SK-N-SH (cell line): ENCODE data around the gene NCKAP5. TPM values are rescaled to one million over a fixed set of nuclear protein-coding genes. Genes with fewer than 3 reads are reported as not detected.

Experiments used
- CTCF ChIA-PET: fragments of 300-600, 350-600 bp; formaldehyde crosslinking; extraction: SDS; loops from one replicate; lab custom pipeline; 2021; lab: Yijun Ruan, JAX
- POLR2A ChIA-PET: fragments of 350-600 bp; sonication (Branson Sonifier 250); formaldehyde crosslinking; extraction: SDS; loops from one replicate; lab custom pipeline; 2020; ENCODE audit warnings: antibody characterized with exemption, inconsistent platforms; lab: Yijun Ruan, JAX
- DNase-seq: peaks from one replicate; pipeline ENCODE4 v3.0.0; 2012
- H2AFZ ChIP-seq: fragments of 200-600 bp; sonication (generic); 2 replicates; pipeline ENCODE4 v1.8.1; 2016; ENCODE audit warnings: antibody characterized with exemption, mild to moderate bottlenecking, low read depth
- H3F3A ChIP-seq: fragments of 200-600 bp; sonication (generic); replicated peaks from 2 replicates; pipeline ENCODE3; 2016; ENCODE audit warnings: antibody characterized with exemption, mild to moderate bottlenecking; ENCODE audit not compliant: insufficient read depth
- H3K27ac ChIP-seq, 2 experiments: fragments of 200-500 bp in 1 of 2; fragments of 200-600 bp in 1 of 2; sonication (Bioruptor generic) in 1 of 2; sonication (generic), shearing (Covaris generic) in 1 of 2; 2 replicates each; pipeline versions ENCODE4 v1.5.1 to v1.6.1; 2014 to 2016; ENCODE audit warnings: low read depth in 2 of 2, inconsistent platforms in 1 of 2, low read length in 1 of 2, mild to moderate bottlenecking in 1 of 2, mixed read lengths in 1 of 2
- H3K27me3 ChIP-seq: fragments of 200-600 bp; sonication (generic), shearing (Covaris generic); 2 replicates; pipeline ENCODE4 v1.6.1; 2016; ENCODE audit warnings: mixed run types; ENCODE audit not compliant: insufficient read depth
- H3K36me3 ChIP-seq, 2 experiments: fragments of 200-500 bp in 1 of 2; fragments of 200-600 bp in 1 of 2; sonication (Bioruptor generic) in 1 of 2; sonication (generic) in 1 of 2; replicated peaks in 1 of 2; 2 replicates each; pipeline versions ENCODE3 to v1.5.1; 2014 to 2016; ENCODE audit warnings: low read length in 1 of 2, mild to moderate bottlenecking in 1 of 2; ENCODE audit not compliant: insufficient read depth in 2 of 2, control insufficient read depth in 1 of 2
- H3K4me1 ChIP-seq, 2 experiments: fragments of 200-500 bp in 1 of 2; fragments of 200-600 bp in 1 of 2; sonication (Bioruptor generic) in 1 of 2; sonication (generic), shearing (Covaris generic) in 1 of 2; 2 replicates each; pipeline versions ENCODE4 v1.5.1 to v1.6.1; 2014 to 2016; ENCODE audit warnings: low read depth in 1 of 2, low read length in 1 of 2, mixed run types in 1 of 2; ENCODE audit not compliant: insufficient read depth in 2 of 2, control insufficient read depth in 1 of 2
- H3K4me2 ChIP-seq: fragments of 200-600 bp; sonication (generic), shearing (Covaris generic); 2 replicates; pipeline ENCODE4 v1.6.1; 2017; ENCODE audit warnings: mixed run types
- H3K4me3 ChIP-seq, 2 experiments: fragments of 200-500 bp in 1 of 2; fragments of 200-600 bp in 1 of 2; sonication (Bioruptor generic) in 1 of 2; sonication (generic), shearing (Covaris generic) in 1 of 2; 2 replicates each; pipeline versions ENCODE4 v1.5.1 to v1.8.1; 2014 to 2016; ENCODE audit warnings: low read depth in 2 of 2, inconsistent platforms in 1 of 2, low read length in 1 of 2, mild to moderate bottlenecking in 1 of 2, mixed read lengths in 1 of 2, moderate library complexity in 1 of 2
- H3K79me2 ChIP-seq: fragments of 200-600 bp; sonication (generic); 2 replicates; pipeline ENCODE4 v1.8.1; 2017; ENCODE audit warnings: mild to moderate bottlenecking; ENCODE audit not compliant: insufficient read depth
- H3K9ac ChIP-seq: fragments of 200-600 bp; sonication (generic); 2 replicates; pipeline ENCODE4 v1.6.1; 2017; ENCODE audit warnings: mixed run types
- H3K9me2 ChIP-seq: fragments of 200-600 bp; sonication (generic); 2 replicates; pipeline ENCODE4 v1.6.1; 2017; ENCODE audit warnings: mixed run types
- H3K9me3 ChIP-seq: fragments of 200-600 bp; sonication (generic); 2 replicates; pipeline ENCODE4 v1.6.1; 2017; ENCODE audit warnings: mixed run types, mild to moderate bottlenecking, moderate library complexity
- H4K20me1 ChIP-seq: fragments of 200-600 bp; sonication (generic); 2 replicates; pipeline ENCODE4 v1.6.1; 2017; ENCODE audit warnings: mild to moderate bottlenecking, mixed run types; ENCODE audit not compliant: insufficient read depth
- CTCF ChIP-seq: fragments of 200-600 bp; sonication (generic); IDR thresholded peaks from 2 replicates; pipeline ENCODE4 v1.6.1; 2017; ENCODE audit warnings: antibody characterized with exemption, mild to moderate bottlenecking, moderate library complexity
- ELF1 ChIP-seq: IDR thresholded peaks from 2 replicates; pipeline ENCODE4 v1.4.0; 2012
- EP300 ChIP-seq, 2 experiments: IDR thresholded peaks; 2 replicates each; pipeline versions ENCODE4 v1.4.0 to v1.6.1; 2012; ENCODE audit warnings: borderline replicate concordance in 1 of 2, low read depth in 1 of 2, low read length in 1 of 2
- EZH2phosphoT487 ChIP-seq: fragments of 200-600 bp; sonication (generic); IDR thresholded peaks from 2 replicates; pipeline ENCODE4 v1.6.1; 2017; ENCODE audit warnings: low read depth, mixed run types, mild to moderate bottlenecking, antibody characterized with exemption, moderate library complexity, borderline replicate concordance
- IRF3 ChIP-seq: fragments of 150-350 bp; IDR thresholded peaks from 2 replicates; pipeline ENCODE4 v1.6.1; 2016; ENCODE audit warnings: mild to moderate bottlenecking, low read depth, low read length
- JUND ChIP-seq: IDR thresholded peaks from 2 replicates; pipeline ENCODE4 v1.4.0; 2012
- MEF2A ChIP-seq: IDR thresholded peaks from 2 replicates; pipeline ENCODE4 v1.4.0; 2012; ENCODE audit warnings: low read depth, borderline replicate concordance
- NFIC ChIP-seq: IDR thresholded peaks from 2 replicates; pipeline ENCODE4 v1.4.0; 2012; ENCODE audit warnings: borderline replicate concordance
- RAD21 ChIP-seq: IDR thresholded peaks from 2 replicates; pipeline ENCODE4 v1.6.1; 2012; ENCODE audit warnings: mild to moderate bottlenecking, low read length
- RCOR1 ChIP-seq: fragments of 150-350 bp; IDR thresholded peaks from 2 replicates; pipeline ENCODE4 v1.6.1; 2017; ENCODE audit warnings: antibody characterized with exemption, low read length
- RFX5 ChIP-seq: IDR thresholded peaks from 2 replicates; pipeline ENCODE4 v1.6.1; 2012; ENCODE audit warnings: mild to moderate bottlenecking, improper control_type of control experiment, low read length
- USF1 ChIP-seq: IDR thresholded peaks from 2 replicates; pipeline ENCODE4 v1.4.0; 2012; ENCODE audit warnings: low read depth, borderline replicate concordance
- WGBS: methylation state at CpG from one replicate; pipeline ENCODE4 v1.1.6; 2017; ENCODE audit warnings: low lambda C conversion rate; 5-methylcytosine and 5-hydroxymethylcytosine counted together
- polyA plus RNA-seq, 3 experiments: library from polyadenylated mRNA; depleted of rRNA; stranded (reverse); fragments of >200 nt; gene quantifications; 2 replicates each; pipeline ENCODE4 v1.2.3, GENCODE V29; 2012
- TF ChIP-seq, protein P1 (sequence below): IDR thresholded peaks from 2 replicates; pipeline ENCODE4 v1.4.0; 2012; ENCODE audit warnings: low read depth, borderline replicate concordance

Gene NCKAP5
- polyA plus RNA-seq, 1 of the 3 experiments (the other 2 are of a cell fraction): 0.02 TPM

GRCh38 chr2:133444465-133444864 lies 123.8 kb downstream of the NCKAP5 start (continued):
- TF ChIP-seq IRF3: no peak
- no peak for TF ChIP-seq EZH2phosphoT487
- TF ChIP-seq USF1: no peak
- TF ChIP-seq CTCF: no peak
- no peak for TF ChIP-seq RFX5
- TF ChIP-seq RAD21: no peak
- TF ChIP-seq RCOR1: no peak

- Histone ChIP-seq H3K36me3 (no peaks in the 10 kb centered on the region), H4K20me1 (no peaks in the 10 kb centered on the region), H3K4me1 (peaks cover 4 to 8% of the 10 kb centered on the region in 2 experiments; a peak in 2 of 4 replicates), H3K9me2 (no peaks in the 10 kb centered on the region), H3K27me3 (no peaks in the 10 kb centered on the region; the same call in 1 of the 2 replicates), H3K9me3 (no peaks in the 10 kb centered on the region), H2AFZ (no peak overlapping the region), H3K4me3 (no peak overlapping the region), H3K9ac (no peak overlapping the region), H3F3A (no peaks in the 10 kb centered on the region), H3K4me2 (no peak overlapping the region), H3K27ac (no peak overlapping the region), H3K79me2 (no peaks in the 10 kb centered on the region)
- ChIA-PET CTCF (no interaction called here), POLR2A (no interaction called here)
- WGBS: 67% methylated on average over 2 of the region's 2 CpGs
- TF ChIP-seq EZH2phosphoT487 (no peak), RFX5 (no peak), EP300 (IDR thresholded peaks at IDR 0.05; ENCODE audit: borderline replicate concordance in 1 of 2, low read depth in 1 of 2, low read length in 1 of 2) (no peak), JUND (no peak), NFIC (no peak), ELF1 (no peak), MEF2A (no peak)
- TF ChIP-seq, protein P1, sequence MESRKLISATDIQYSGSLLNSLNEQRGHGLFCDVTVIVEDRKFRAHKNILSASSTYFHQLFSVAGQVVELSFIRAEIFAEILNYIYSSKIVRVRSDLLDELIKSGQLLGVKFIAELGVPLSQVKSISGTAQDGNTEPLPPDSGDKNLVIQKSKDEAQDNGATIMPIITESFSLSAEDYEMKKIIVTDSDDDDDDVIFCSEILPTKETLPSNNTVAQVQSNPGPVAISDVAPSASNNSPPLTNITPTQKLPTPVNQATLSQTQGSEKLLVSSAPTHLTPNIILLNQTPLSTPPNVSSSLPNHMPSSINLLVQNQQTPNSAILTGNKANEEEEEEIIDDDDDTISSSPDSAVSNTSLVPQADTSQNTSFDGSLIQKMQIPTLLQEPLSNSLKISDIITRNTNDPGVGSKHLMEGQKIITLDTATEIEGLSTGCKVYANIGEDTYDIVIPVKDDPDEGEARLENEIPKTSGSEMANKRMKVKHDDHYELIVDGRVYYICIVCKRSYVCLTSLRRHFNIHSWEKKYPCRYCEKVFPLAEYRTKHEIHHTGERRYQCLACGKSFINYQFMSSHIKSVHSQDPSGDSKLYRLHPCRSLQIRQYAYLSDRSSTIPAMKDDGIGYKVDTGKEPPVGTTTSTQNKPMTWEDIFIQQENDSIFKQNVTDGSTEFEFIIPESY: no peak
- DNase-seq: no peak
Observed at GRCh38 chr2:133442393-133442792, 125.9 kb downstream of the NCKAP5 start.
